Measurements from ENCODE around the gene ATP8A2.

DNA sequence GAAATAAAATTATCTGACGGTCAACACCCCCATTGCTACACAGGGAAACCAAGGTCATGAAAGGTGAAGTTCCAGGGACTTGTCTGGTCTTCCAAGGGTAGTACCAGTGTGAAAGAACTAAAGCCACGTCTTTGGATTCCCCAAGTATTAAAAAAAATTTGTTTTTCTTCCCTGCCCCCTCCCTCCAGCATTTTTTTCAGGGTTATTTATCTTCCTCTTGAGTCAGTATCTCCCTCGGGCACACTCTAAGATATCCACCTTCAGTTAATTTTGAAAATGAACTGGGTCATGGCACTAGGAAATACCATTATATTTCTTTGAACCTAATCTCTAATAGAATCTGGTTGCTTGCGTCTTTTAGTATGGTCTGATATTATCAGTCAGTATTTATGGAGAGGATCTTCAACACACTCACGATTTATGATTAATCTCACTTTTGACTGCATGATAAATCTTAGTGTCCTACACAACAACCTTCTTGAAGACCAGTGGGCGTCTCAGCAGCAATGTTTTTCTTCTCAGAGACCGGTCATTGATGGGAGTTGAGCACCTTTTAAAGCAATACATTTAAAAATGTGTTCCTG lies 9.1 kb downstream of the ATP8A2 start:
- TF ChIP-seq, protein P1, sequence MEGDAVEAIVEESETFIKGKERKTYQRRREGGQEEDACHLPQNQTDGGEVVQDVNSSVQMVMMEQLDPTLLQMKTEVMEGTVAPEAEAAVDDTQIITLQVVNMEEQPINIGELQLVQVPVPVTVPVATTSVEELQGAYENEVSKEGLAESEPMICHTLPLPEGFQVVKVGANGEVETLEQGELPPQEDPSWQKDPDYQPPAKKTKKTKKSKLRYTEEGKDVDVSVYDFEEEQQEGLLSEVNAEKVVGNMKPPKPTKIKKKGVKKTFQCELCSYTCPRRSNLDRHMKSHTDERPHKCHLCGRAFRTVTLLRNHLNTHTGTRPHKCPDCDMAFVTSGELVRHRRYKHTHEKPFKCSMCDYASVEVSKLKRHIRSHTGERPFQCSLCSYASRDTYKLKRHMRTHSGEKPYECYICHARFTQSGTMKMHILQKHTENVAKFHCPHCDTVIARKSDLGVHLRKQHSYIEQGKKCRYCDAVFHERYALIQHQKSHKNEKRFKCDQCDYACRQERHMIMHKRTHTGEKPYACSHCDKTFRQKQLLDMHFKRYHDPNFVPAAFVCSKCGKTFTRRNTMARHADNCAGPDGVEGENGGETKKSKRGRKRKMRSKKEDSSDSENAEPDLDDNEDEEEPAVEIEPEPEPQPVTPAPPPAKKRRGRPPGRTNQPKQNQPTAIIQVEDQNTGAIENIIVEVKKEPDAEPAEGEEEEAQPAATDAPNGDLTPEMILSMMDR (IDR thresholded peaks at IDR 0.05; ENCODE audit: poor library complexity, severe bottlenecking), result no peak
- TF ChIP-seq POLR2AphosphoS5 (IDR thresholded peaks at IDR 0.05) (no peak), EZH2 (IDR thresholded peaks at IDR 0.05; ENCODE audit: borderline replicate concordance, insufficient read depth, low read length, poor library complexity, severe bottlenecking) (no peak), RAD21 (conservative IDR thresholded peaks at IDR 0.05) (no peak)
